BJ (cell line): ENCODE data around the gene USP53. TPM values are rescaled to one million over a fixed set of nuclear protein-coding genes. Genes with fewer than 3 reads are reported as not detected.

ENCODE experiments used
- CTCF ChIA-PET: fragments of 350-600 bp; formaldehyde crosslinking; extraction: SDS; loops from one replicate; lab custom pipeline; 2021; ENCODE audit warnings: antibody characterized with exemption, inconsistent platforms; lab: Yijun Ruan, JAX
- POLR2A ChIA-PET: fragments of 300-600 bp; sonication (Branson Sonifier 250); formaldehyde crosslinking; extraction: SDS; loops from one replicate; lab custom pipeline; 2021; ENCODE audit warnings: antibody characterized with exemption; lab: Charles Lee
- DNase-seq: peaks from one replicate; pipeline ENCODE4 v3.0.0-alpha.2; 2011; ENCODE audit warnings: low read depth
- H3K27me3 ChIP-seq: 2 replicates; pipeline ENCODE4 v1.6.0; 2011; ENCODE audit warnings: low read length; ENCODE audit not compliant: control insufficient read depth, insufficient read depth
- H3K36me3 ChIP-seq: 2 replicates; pipeline ENCODE4 v1.5.1; 2011; ENCODE audit warnings: low read length; ENCODE audit not compliant: control insufficient read depth, insufficient read depth
- H3K4me3 ChIP-seq: 2 replicates; pipeline ENCODE4 v1.5.1; 2011; ENCODE audit warnings: low read depth, mild to moderate bottlenecking, control low read depth, low read length
- CTCF ChIP-seq: IDR thresholded peaks from 2 replicates; pipeline ENCODE4 v1.5.1; 2011; ENCODE audit warnings: low read depth, mild to moderate bottlenecking, control low read depth, inconsistent platforms, low read length, moderate library complexity; ENCODE audit not compliant: insufficient read depth
- polyA plus RNA-seq: library from polyadenylated mRNA; depleted of rRNA; stranded (reverse); fragments of >200 nt; gene quantifications from 2 replicates; pipeline ENCODE4 v1.2.3, GENCODE V29; 2011

Gene USP53
- polyA plus RNA-seq, 1 experiment = 70.5 TPM

- Histone ChIP-seq H3K27me3 (no peaks in the 10 kb centered on the region), H3K36me3 (no peaks in the 10 kb centered on the region), H3K4me3 (no peak overlapping the region)
- ChIA-PET CTCF (interaction anchor here (2.8 kb wide), 1 partner anchor 10 kb away, joined by 7 read pairs; no protein-coding TSS in a partner anchor), POLR2A (interaction anchor here (0.7 kb wide), 1 partner anchor 122 kb away, joined by 3 read pairs; no protein-coding TSS in a partner anchor)
- DNase-seq = no peak
- no peak for TF ChIP-seq CTCF
These were observed 91.2 kb downstream of the USP53 start for GRCh38 chr4:119303587-119304305.

- Histone ChIP-seq H3K36me3 (no peaks in the 10 kb centered on the region), H3K4me3 (no peak overlapping the region), H3K27me3 (no peaks in the 10 kb centered on the region)
- no peak for DNase-seq
- ChIA-PET CTCF (interaction anchor here (2.8 kb wide), 1 partner anchor 9 kb away, joined by 7 read pairs; no protein-coding TSS in a partner anchor), POLR2A (interaction anchor here (0.7 kb wide), 1 partner anchor 122 kb away, joined by 3 read pairs; no protein-coding TSS in a partner anchor)
- TF ChIP-seq CTCF = no peak
These were observed 91.9 kb downstream of the USP53 start for GRCh38 chr4:119304431-119304830.

- DNase-seq = no peak
- no peak for TF ChIP-seq CTCF
- ChIA-PET CTCF (interaction anchor here (1.5 kb wide), 1 partner anchor 326 kb away, joined by 3 read pairs; no protein-coding TSS in a partner anchor), POLR2A (no interaction called here)
- H3K4me3 ChIP-seq = no peak overlapping the region
- no peaks in the 10 kb centered on the region for H3K36me3 ChIP-seq
- no peaks in the 10 kb centered on the region for H3K27me3 ChIP-seq
These were observed 95.1 kb downstream of the USP53 start for GRCh38 chr4:119307606-119308005.

GRCh38 chr4:119310826-119311225, 98.3 kb downstream of the USP53 start:
- Histone ChIP-seq H3K36me3 (no peaks in the 10 kb centered on the region), H3K4me3 (no peak overlapping the region), H3K27me3 (no peaks in the 10 kb centered on the region)
- no peak for TF ChIP-seq CTCF
- ChIA-PET CTCF (interaction anchor here (0.9 kb wide), 1 partner anchor 183 kb away, joined by 4 read pairs; no protein-coding TSS in a partner anchor), POLR2A (no interaction called here)
- no peak for DNase-seq

GRCh38 chr4:119313237-119313636, 100.7 kb downstream of the USP53 start:
- ChIA-PET POLR2A (interaction anchor here (0.6 kb wide), 1 partner anchor 422 kb away, joined by 4 read pairs; no protein-coding TSS in a partner anchor), CTCF (interaction anchor here (0.9 to 4.8 kb wide), 6 partner anchors 9 to 742 kb away, joined by 3 to 28 read pairs (median 8); partner anchors contain the start of gene PDE5A)
- no peak for DNase-seq
- no peak overlapping the region for H3K4me3 ChIP-seq
- no peaks in the 10 kb centered on the region for H3K36me3 ChIP-seq
- no peaks in the 10 kb centered on the region for H3K27me3 ChIP-seq
- TF ChIP-seq CTCF = no peak
